Neuronal stem cell (in vitro differentiated cells): ENCODE results near the gene SNAPC5.
"Not testable (repeated sequence)": the region's sequence is repeated elsewhere in the genome, so short reads cannot be mapped to it uniquely, and the experiment has no call there.

Experiments
- DNase-seq: peaks from one replicate; pipeline ENCODE4 v3.0.0-alpha.2; 2013; ENCODE audit warnings: low spot score
- H2AFZ ChIP-seq: one replicate; pipeline ENCODE4 v1.6.1; 2013; ENCODE audit warnings: mild to moderate bottlenecking, low read length, inconsistent platforms
- H2AK5ac ChIP-seq: 2 replicates; pipeline ENCODE4 v1.6.1; 2013; ENCODE audit warnings: low read depth, mild to moderate bottlenecking, inconsistent platforms, low read length, moderate library complexity, mixed read lengths
- H2BK120ac ChIP-seq: 2 replicates; pipeline ENCODE4 v1.6.1; 2013; ENCODE audit warnings: low read depth, mild to moderate bottlenecking, inconsistent platforms, low read length, moderate library complexity, mixed read lengths
- H2BK12ac ChIP-seq: one replicate; pipeline ENCODE4 v1.6.1; 2013; ENCODE audit warnings: low read length, inconsistent platforms
- H2BK15ac ChIP-seq: 2 replicates; pipeline ENCODE4 v1.6.1; 2013; ENCODE audit warnings: mild to moderate bottlenecking, low read length, inconsistent platforms, mixed read lengths
- H2BK5ac ChIP-seq: one replicate; pipeline ENCODE4 v1.6.1; 2013; ENCODE audit warnings: inconsistent platforms, mild to moderate bottlenecking, low read length, moderate library complexity
- H3K14ac ChIP-seq: one replicate; pipeline ENCODE4 v1.6.1; 2013; ENCODE audit warnings: low read length, inconsistent platforms
- H3K18ac ChIP-seq: 2 replicates; pipeline ENCODE4 v1.6.1; 2013; ENCODE audit warnings: low read length, inconsistent platforms
- H3K23ac ChIP-seq: 2 replicates; pipeline ENCODE4 v1.6.1; 2013; ENCODE audit warnings: low read depth, mild to moderate bottlenecking, mixed read lengths, low read length, inconsistent platforms; ENCODE audit not compliant: poor library complexity
- H3K27ac ChIP-seq: replicated peaks from 3 replicates; pipeline ENCODE4 v1.5.1; 2013; ENCODE audit warnings: low read length, inconsistent platforms
- H3K27me3 ChIP-seq, 3 experiments: 2 replicates each; pipeline ENCODE4 v1.6.1; 2013; ENCODE audit warnings: low read length in 3 of 3, mild to moderate bottlenecking in 2 of 3, inconsistent platforms in 1 of 3, low read depth in 1 of 3, mixed read lengths in 1 of 3, moderate library complexity in 1 of 3; ENCODE audit not compliant: control insufficient read depth in 3 of 3, insufficient read depth in 3 of 3
- H3K36me3 ChIP-seq, 2 donors: replicated peaks in 1 of 2; 2 replicates each; pipeline ENCODE4 v1.6.1; 2013; ENCODE audit warnings: low read length in 2 of 2; ENCODE audit not compliant: control insufficient read depth in 2 of 2, insufficient read depth in 2 of 2
- H3K4ac ChIP-seq: 2 replicates; pipeline ENCODE4 v1.6.1; 2013; ENCODE audit warnings: inconsistent platforms, mild to moderate bottlenecking, low read length, moderate library complexity
- H3K4me1 ChIP-seq, 2 donors: 1 replicate in 1 of 2; 2 replicates in 1 of 2; pipeline ENCODE4 v1.6.1; 2013; ENCODE audit warnings: low read length in 2 of 2, low read depth in 1 of 2; ENCODE audit not compliant: control insufficient read depth in 2 of 2, insufficient read depth in 1 of 2
- H3K4me2 ChIP-seq: one replicate; pipeline ENCODE4 v1.6.1; 2013; ENCODE audit warnings: mild to moderate bottlenecking, low read length, inconsistent platforms; ENCODE audit not compliant: insufficient read depth, poor library complexity, severe bottlenecking
- H3K4me3 ChIP-seq, 2 donors: 2 replicates each; pipeline ENCODE4 v1.5.1; 2013; ENCODE audit warnings: low read length in 2 of 2, mild to moderate bottlenecking in 2 of 2, inconsistent platforms in 1 of 2, moderate library complexity in 1 of 2
- H3K79me1 ChIP-seq: one replicate; pipeline ENCODE4 v1.6.1; 2013; ENCODE audit warnings: low read depth, mild to moderate bottlenecking, inconsistent platforms, low read length, moderate library complexity
- H3K9ac ChIP-seq: one replicate; pipeline ENCODE4 v1.6.1; 2013; ENCODE audit warnings: mild to moderate bottlenecking, low read depth, low read length, inconsistent platforms; ENCODE audit not compliant: poor library complexity
- H3K9me3 ChIP-seq, 2 donors: replicated peaks in 1 of 2; 2 replicates each; pipeline versions ENCODE3 to v1.6.1; 2013; ENCODE audit warnings: low read length in 2 of 2, mild to moderate bottlenecking in 2 of 2, inconsistent platforms in 1 of 2, low read depth in 1 of 2, mixed read lengths in 1 of 2, moderate library complexity in 1 of 2; ENCODE audit not compliant: control insufficient read depth in 2 of 2, insufficient read depth in 1 of 2
- H4K8ac ChIP-seq: one replicate; pipeline ENCODE4 v1.6.1; 2013; ENCODE audit warnings: low read depth, mild to moderate bottlenecking, inconsistent platforms, low read length, moderate library complexity
- H4K91ac ChIP-seq: one replicate; pipeline ENCODE4 v1.6.1; 2013; ENCODE audit warnings: low read length, low read depth, mild to moderate bottlenecking, inconsistent platforms; ENCODE audit not compliant: poor library complexity
- WGBS, 2 donors: extraction: QIAGEN DNeasy Blood & Tissue Kit; methylation state at CpG; one replicate each; pipeline ENCODE4 v1.1.7; 2013; ENCODE audit warnings: missing lambda C conversion rate in 2 of 2, mixed read lengths in 1 of 2; ENCODE audit not compliant: insufficient read length in 2 of 2, insufficient replicate concordance in 1 of 2; ENCODE audit errors: extremely low coverage in 2 of 2; 5-methylcytosine and 5-hydroxymethylcytosine counted together

The SNAPC5 gene

GRCh38 chr15:66472176-66472999, 25.2 kb downstream of the SNAPC5 start:
- no peak for DNase-seq
- H3K9ac ChIP-seq: no peak overlapping the region
- H2AK5ac ChIP-seq: no peak overlapping the region
- H4K91ac ChIP-seq: no peak overlapping the region
- H3K4me2 ChIP-seq: no peak overlapping the region
- peaks cover 0 to 13% of the 10 kb centered on the region in 2 donors for H3K36me3 ChIP-seq
- H3K4ac ChIP-seq: no peak overlapping the region
- WGBS, 2 donors: no CpG with 5 or more reads among the region's 8 CpGs
- no peaks in the 10 kb centered on the region for H3K27me3 ChIP-seq
- no peak overlapping the region for H3K27ac ChIP-seq
- peaks cover 1% of the 10 kb centered on the region for H3K79me1 ChIP-seq
- H2BK5ac ChIP-seq: no peak overlapping the region
- H2AFZ ChIP-seq: no peak overlapping the region
- H2BK120ac ChIP-seq: no peak overlapping the region
- H3K9me3 ChIP-seq: no peaks in the 10 kb centered on the region
- no peak overlapping the region for H3K4me3 ChIP-seq
- no peak overlapping the region for H3K23ac ChIP-seq
- no peak overlapping the region for H2BK12ac ChIP-seq
- H2BK15ac ChIP-seq: no peak overlapping the region
- peaks cover 6 to 18% of the 10 kb centered on the region in 2 donors for H3K4me1 ChIP-seq
- H3K18ac ChIP-seq: no peak overlapping the region
- H3K14ac ChIP-seq: no peak overlapping the region
- H4K8ac ChIP-seq: no peak overlapping the region

- not testable (repeated sequence) for H3K4ac ChIP-seq, H2BK12ac ChIP-seq, H2BK120ac ChIP-seq, H4K8ac ChIP-seq, H3K79me1 ChIP-seq, H3K23ac ChIP-seq, H3K9ac ChIP-seq, H4K91ac ChIP-seq, H3K14ac ChIP-seq, H3K18ac ChIP-seq, H3K27ac ChIP-seq, H3K27me3 ChIP-seq, H2AK5ac ChIP-seq, DNase-seq, H2AFZ ChIP-seq, H3K4me3 ChIP-seq, H3K9me3 ChIP-seq, H2BK5ac ChIP-seq, H3K4me2 ChIP-seq, H2BK15ac ChIP-seq
- H3K36me3 ChIP-seq: peaks cover 0 to 21% of the 10 kb centered on the region in 2 donors
- WGBS, 2 donors: no CpG with 5 or more reads among the region's 4 CpGs
- H3K4me1 ChIP-seq: peaks cover 6 to 12% of the 10 kb centered on the region in 2 donors
Measured at GRCh38 chr15:66470825-66471224, 26.7 kb downstream of the SNAPC5 start.

GRCh38 chr15:66467162-66468040, 30.2 kb downstream of the SNAPC5 start:
- H2BK120ac ChIP-seq, H3K23ac ChIP-seq, H3K4me1 ChIP-seq, H3K4me2 ChIP-seq, H2AFZ ChIP-seq, H2BK5ac ChIP-seq, H2BK15ac ChIP-seq, DNase-seq, H4K91ac ChIP-seq, H3K4me3 ChIP-seq, H2AK5ac ChIP-seq, H4K8ac ChIP-seq, H3K18ac ChIP-seq, H2BK12ac ChIP-seq, H3K27ac ChIP-seq, H3K27me3 ChIP-seq, H3K4ac ChIP-seq, H3K14ac ChIP-seq, H3K9me3 ChIP-seq, H3K9ac ChIP-seq, H3K79me1 ChIP-seq: not testable (repeated sequence)
- WGBS, 2 donors: no CpG with 5 or more reads among the region's 11 CpGs
- peaks cover 0 to 30% of the 10 kb centered on the region in 2 donors for H3K36me3 ChIP-seq

- H3K23ac ChIP-seq, DNase-seq, H3K79me1 ChIP-seq, H2BK12ac ChIP-seq, H3K27ac ChIP-seq, H3K9me3 ChIP-seq, H2AK5ac ChIP-seq, H2BK120ac ChIP-seq, H4K8ac ChIP-seq, H4K91ac ChIP-seq, H3K4me3 ChIP-seq, H3K27me3 ChIP-seq, H3K14ac ChIP-seq, H3K4ac ChIP-seq, H3K18ac ChIP-seq, H3K4me2 ChIP-seq, H3K9ac ChIP-seq, H2AFZ ChIP-seq, H2BK5ac ChIP-seq, H3K4me1 ChIP-seq, H2BK15ac ChIP-seq: not testable (repeated sequence)
- WGBS, 2 donors: no CpG with 5 or more reads among the region's 6 CpGs
- peaks cover 0 to 25% of the 10 kb centered on the region in 2 donors for H3K36me3 ChIP-seq
Measured at GRCh38 chr15:66465294-66465693, 32.3 kb downstream of the SNAPC5 start.
